GF-D8 (cell line): ENCODE results near the gene CKM.
"Not testable (repeated sequence)": the region's sequence is repeated elsewhere in the genome, so short reads cannot be mapped to it uniquely, and the experiment has no call there.

Experiments used
- DNase-seq: peaks from one replicate; lab custom pipeline; 2025; lab: John Stamatoyannopoulos, UW

The CKM gene

GRCh38 chr19:45290381-45290931 lies 32.2 kb downstream of the CKM start:
- no peak for DNase-seq

GRCh38 chr19:45283443-45284033 lies 39.1 kb downstream of the CKM start:
- no peak for DNase-seq

- no peak for DNase-seq
These were observed 42.2 kb downstream of the CKM start for GRCh38 chr19:45280471-45280961.

- no peak for DNase-seq
These were observed 43.0 kb downstream of the CKM start for GRCh38 chr19:45279587-45280192.

GRCh38 chr19:45278087-45278486 lies 44.6 kb downstream of the CKM start:
- no peak for DNase-seq

GRCh38 chr19:45276284-45276687 lies 46.4 kb downstream of the CKM start:
- DNase-seq = no peak

- no peak for DNase-seq
These were observed 47.2 kb downstream of the CKM start for GRCh38 chr19:45275370-45275971.

GRCh38 chr19:45273521-45273855 lies 49.2 kb downstream of the CKM start:
- no peak for DNase-seq

- no peak for DNase-seq
These were observed 51.0 kb downstream of the CKM start for GRCh38 chr19:45271735-45272108.

GRCh38 chr19:45271098-45271734 lies 51.5 kb downstream of the CKM start:
- no peak for DNase-seq

GRCh38 chr19:45269939-45270338 lies 52.7 kb downstream of the CKM start:
- DNase-seq = not testable (repeated sequence)

GRCh38 chr19:45267296-45267695 lies 55.4 kb downstream of the CKM start:
- DNase-seq = no peak

GRCh38 chr19:45265375-45265774 lies 57.3 kb downstream of the CKM start:
- DNase-seq = no peak

GRCh38 chr19:45264781-45265317 lies 57.8 kb downstream of the CKM start:
- no peak for DNase-seq

- no peak for DNase-seq
These were observed 59.7 kb downstream of the CKM start for GRCh38 chr19:45263013-45263412.

- DNase-seq = no peak
These were observed 60.1 kb downstream of the CKM start for GRCh38 chr19:45262570-45262969.

- no peak for DNase-seq
These were observed 63.8 kb downstream of the CKM start for GRCh38 chr19:45258862-45259261.

GRCh38 chr19:45256836-45257235 lies 65.8 kb downstream of the CKM start:
- no peak for DNase-seq
